ENCODE results near the gene CT45A9. TPM values are rescaled to one million over a fixed set of nuclear protein-coding genes. Genes with fewer than 3 reads are reported as not detected.
"Not testable (repeated sequence)": the region's sequence is repeated elsewhere in the genome, so short reads cannot be mapped to it uniquely, and the experiment has no call there.

The CT45A9 gene, protein sequence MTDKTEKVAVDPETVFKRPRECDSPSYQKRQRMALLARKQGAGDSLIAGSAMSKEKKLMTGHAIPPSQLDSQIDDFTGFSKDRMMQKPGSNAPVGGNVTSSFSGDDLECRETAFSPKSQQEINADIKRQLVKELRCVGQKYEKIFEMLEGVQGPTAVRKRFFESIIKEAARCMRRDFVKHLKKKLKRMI
- not detected for total RNA-seq

DNA sequence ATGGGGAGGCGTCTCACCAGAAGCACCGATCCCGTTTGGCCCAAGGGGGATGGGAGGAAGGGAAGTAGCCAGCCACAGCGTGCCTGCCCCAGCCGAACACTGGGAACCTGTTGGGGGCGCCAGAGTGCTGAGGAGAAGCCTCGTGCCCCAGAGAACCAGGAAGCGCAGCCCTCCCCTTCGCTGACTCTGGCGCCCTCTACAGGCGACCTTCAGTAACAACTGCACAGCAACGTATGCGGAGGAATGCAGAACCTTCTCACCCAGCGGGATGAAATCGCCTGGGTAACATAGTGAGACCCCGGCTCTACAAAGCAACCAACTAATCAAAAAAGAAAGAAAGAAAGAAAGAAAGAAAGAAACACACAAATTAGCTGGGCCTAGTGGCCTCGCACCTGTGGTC lies at the start of gene CT45A9:
TSS of gene CT45A9 (minus strand) at position 101 of the 400 bp plus-strand sequence. CDS start 3,751 bp downstream, outside the sequence.
- DNase-seq (ENCODE audit: low spot score), result not testable (repeated sequence)

DNA sequence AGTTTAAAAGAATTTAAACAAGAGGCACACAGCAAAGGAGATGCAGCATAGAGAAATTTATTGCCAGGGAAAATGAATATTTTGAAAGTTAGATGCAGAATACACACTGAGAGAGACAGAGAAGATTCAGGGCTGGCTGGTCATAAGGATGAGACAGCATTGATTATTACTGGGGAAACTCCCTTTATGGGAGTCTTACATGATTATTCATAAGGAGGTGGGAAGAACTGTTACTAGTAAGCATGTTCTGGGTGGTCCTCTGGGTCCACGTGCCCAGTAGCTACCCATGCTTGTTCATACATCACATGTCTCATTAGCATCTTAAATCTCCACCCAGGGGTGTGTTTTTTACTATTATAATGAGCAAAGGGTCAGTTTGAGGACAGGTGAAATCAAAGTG lies 48.9 kb upstream of the CT45A9 start:
- DNase-seq (ENCODE audit: low spot score), result not testable (repeated sequence)

DNA sequence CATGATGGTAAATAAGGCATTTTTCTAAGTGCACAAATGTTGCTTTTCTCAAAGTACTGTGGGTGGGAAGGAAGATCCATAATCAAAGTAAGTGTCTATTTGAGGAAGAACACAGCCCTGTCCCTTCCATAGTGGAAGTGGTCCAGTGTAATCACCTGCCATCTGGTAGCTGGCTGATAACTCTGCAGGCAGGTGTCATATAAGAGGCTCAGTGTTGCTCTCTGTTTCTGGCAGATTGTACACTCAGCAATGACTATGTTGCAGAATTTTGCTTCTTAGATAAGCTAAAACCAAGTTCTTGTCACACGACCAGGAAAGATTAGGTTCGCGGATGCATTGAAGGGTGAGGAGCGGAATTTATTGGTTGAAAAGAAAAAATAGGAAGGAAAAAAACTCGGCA lies 42.8 kb upstream of the CT45A9 start:
- DNase-seq (ENCODE audit: low spot score), result no peak

DNA sequence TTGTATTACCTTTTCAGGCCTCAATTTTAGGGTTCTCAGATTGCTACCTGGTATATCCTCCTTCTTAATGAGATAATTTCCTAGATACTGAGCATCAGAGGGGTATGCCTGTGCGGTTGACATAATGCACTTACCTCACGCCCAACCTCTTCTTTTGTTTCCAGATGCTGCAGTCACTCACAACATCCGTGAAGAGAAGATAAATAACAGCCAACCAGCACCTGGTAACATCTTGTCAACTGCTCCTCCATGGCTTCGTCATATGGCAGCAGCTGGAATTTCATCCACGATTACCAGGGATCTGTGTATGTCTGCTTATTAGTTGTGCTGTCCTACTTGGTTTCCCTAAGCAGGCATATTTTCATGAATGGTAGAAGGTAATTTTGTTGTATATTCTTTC lies 38.6 kb upstream of the CT45A9 start:
- DNase-seq (ENCODE audit: low spot score), result no peak

DNA sequence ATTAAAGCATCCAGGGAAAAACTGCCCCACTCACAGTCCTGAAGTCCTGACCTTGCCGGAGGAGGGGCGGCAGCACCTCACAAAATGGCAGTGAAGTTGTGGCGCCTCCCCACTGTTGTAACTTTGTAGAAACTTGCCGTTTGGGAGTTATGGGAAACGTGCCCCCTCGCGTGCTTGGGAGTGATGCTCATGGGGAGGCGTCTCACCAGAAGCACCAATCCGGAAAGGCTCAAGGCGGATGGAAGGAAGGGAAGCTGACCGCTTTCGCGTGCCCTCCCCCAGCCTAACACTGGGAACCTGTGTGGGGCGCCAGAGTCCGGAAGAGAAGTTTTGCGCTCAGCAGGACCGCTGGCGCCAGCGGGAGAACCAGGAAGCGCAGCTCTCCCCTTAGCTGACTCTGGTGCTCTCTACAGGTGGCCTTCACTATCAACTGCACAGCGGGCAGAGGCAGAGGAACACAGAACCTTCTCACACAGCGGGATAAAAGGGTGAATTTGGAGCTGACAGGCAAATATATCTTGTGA lies 21.7 kb upstream of the CT45A9 start, which contains the start of the genes CT45A10 and SAGE1:
TSS of gene CT45A10 (minus strand) at position 151 of the 524 bp plus-strand sequence. CDS start 8,100 bp downstream, outside the sequence.
TSS of gene SAGE1 (plus strand) at position 423 of the 524 bp plus-strand sequence. CDS start 2,527 bp downstream, outside the sequence.
- no peak for DNase-seq (ENCODE audit: low spot score)

DNA sequence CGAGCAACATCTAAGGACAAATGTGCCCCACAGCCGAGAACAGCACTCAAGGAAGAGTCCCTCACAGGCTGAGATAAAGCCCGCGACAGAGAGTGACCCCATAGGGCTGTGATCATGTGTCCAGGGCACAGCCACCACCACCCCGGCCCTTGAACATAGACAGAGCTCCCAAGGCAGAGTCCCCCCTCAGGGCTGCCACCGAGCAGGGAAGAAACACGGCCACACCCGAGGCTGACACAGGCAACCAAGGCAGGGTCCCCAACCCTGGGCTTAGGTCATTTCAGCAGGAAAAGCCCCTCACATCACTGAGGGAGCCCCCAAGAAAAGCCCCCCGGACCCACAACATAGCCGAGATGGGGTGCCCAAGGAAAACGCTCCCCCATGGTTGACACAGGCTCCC lies 21.2 kb upstream of the CT45A9 start:
- DNase-seq (ENCODE audit: low spot score), result no peak

DNA sequence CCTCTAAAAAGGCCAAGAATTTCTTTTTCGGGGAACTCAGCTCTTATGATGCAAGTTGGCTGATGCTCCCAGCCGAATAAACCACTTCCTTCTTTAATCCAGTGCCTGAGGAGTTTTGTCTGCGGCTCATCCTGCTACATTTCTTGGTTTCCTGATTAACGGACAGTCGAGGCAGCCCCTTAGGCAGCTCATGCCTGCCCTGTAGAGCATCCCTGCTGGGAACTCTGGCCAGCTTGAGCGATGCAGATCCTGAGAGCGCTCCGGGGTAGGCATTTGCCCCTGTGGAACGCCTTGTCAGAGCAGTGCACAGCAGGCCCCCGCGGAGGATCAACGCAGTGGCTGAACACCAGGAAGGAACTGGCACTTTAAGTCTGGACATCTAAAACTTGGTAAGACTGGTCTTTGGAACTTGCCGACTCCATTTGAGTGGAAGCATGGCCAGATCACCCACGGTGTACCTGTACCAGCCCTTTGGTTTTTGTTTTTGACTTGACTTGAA lies 18.5 kb upstream of the CT45A9 start:
- no peak for DNase-seq (ENCODE audit: low spot score)

DNA sequence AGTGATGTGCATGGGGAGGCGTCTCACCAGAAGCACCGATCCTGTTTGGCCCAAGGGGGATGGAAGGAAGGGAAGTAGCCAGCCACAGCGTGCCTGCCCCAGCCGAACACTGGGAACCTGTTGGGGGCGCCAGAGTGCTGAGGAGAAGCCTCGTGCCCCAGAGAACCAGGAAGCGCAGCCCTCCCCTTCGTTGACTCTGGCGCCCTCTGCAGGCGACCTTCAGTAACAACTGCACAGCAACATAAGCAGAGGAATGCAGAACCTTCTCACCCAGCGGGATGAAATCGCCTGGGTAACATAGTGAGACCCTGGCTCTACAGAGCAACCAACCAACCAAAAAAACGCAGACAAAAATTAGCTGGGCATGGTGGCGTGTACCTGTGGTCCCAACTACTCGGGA lies 17.4 kb upstream of the CT45A9 start:
- not testable (repeated sequence) for DNase-seq (ENCODE audit: low spot score)

DNA sequence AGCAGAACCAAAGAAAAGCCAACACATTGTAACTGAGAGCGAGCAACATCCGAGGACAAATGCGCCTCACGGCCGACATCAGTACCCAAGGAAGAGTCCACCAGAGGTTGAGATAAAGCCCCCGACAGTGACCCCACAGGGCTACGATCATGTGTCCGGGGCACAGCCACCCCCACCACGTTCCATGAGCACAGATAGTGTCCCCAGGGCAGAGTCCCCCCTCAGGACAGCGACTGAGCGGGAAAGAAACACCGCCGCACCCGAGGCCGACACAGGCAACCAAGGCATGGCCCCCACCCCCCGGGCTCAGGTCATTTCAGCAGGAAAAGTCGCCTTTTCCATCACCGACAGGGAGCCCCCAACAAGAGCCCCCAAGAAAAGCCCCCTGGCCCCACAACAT lies 16.6 kb upstream of the CT45A9 start:
- DNase-seq (ENCODE audit: low spot score), result not testable (repeated sequence)

DNA sequence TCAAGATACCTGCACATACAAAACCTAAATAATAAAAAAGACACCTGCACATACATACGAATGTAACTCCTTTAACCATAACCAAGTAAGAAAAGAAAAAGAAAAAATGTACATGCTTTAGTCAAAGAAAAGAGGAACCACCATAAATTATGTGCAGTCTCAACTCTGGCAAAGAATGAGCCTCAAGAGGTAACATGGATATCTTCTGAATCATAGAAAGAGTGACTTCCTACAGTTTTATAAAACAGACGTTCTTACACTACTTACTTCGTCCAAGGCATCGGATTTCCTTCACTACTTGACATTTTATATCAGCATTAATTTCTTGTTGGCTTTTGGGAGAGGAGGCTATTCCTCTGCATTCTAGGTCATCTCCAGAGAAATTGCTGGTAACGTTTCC lies 11.1 kb upstream of the CT45A9 start:
- not testable (repeated sequence) for DNase-seq (ENCODE audit: low spot score)

DNA sequence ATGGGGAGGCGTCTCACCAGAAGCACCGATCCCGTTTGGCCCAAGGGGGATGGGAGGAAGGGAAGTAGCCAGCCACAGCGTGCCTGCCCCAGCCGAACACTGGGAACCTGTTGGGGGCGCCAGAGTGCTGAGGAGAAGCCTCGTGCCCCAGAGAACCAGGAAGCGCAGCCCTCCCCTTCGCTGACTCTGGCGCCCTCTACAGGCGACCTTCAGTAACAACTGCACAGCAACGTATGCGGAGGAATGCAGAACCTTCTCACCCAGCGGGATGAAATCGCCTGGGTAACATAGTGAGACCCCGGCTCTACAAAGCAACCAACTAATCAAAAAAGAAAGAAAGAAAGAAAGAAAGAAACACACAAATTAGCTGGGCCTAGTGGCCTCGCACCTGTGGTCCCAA lies 17.2 kb downstream of the CT45A9 start, which contains the start of gene CT45A8:
TSS of gene CT45A8 (minus strand) at position 101 of the 400 bp plus-strand sequence. CDS start 3,755 bp downstream, outside the sequence.
- DNase-seq (ENCODE audit: low spot score), result not testable (repeated sequence)

DNA sequence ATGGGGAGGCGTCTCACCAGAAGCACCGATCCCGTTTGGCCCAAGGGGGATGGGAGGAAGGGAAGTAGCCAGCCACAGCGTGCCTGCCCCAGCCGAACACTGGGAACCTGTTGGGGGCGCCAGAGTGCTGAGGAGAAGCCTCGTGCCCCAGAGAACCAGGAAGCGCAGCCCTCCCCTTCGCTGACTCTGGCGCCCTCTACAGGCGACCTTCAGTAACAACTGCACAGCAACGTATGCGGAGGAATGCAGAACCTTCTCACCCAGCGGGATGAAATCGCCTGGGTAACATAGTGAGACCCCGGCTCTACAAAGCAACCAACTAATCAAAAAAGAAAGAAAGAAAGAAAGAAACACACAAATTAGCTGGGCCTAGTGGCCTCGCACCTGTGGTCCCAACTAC lies 34.4 kb downstream of the CT45A9 start, which contains the start of gene CT45A7:
TSS of gene CT45A7 (minus strand) at position 101 of the 400 bp plus-strand sequence. CDS start 3,747 bp downstream, outside the sequence.
- DNase-seq (ENCODE audit: low spot score), result not testable (repeated sequence)

DNA sequence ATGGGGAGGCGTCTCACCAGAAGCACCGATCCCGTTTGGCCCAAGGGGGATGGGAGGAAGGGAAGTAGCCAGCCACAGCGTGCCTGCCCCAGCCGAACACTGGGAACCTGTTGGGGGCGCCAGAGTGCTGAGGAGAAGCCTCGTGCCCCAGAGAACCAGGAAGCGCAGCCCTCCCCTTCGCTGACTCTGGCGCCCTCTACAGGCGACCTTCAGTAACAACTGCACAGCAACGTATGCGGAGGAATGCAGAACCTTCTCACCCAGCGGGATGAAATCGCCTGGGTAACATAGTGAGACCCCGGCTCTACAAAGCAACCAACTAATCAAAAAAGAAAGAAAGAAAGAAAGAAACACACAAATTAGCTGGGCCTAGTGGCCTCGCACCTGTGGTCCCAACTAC lies 51.7 kb downstream of the CT45A9 start, which contains the start of gene CT45A2:
TSS of gene CT45A2 (minus strand) at position 101 of the 400 bp plus-strand sequence. CDS start 3,747 bp downstream, outside the sequence.
- DNase-seq (ENCODE audit: low spot score), result not testable (repeated sequence)

Other genes with a start within 250 kb of the CT45A9 start
- gene CT45A1, start 158.2 kb downstream of the CT45A9 start, total RNA-seq, result not detected
- gene CT45A3, start 103.6 kb downstream of the CT45A9 start, total RNA-seq, result not detected
- gene CT45A5, start 86.3 kb downstream of the CT45A9 start, total RNA-seq, result not detected
- not detected for gene CT45A6, start 69.0 kb downstream of the CT45A9 start, total RNA-seq
- gene CT45A2, start 51.8 kb downstream of the CT45A9 start, total RNA-seq, result not detected
- gene CT45A7, start 34.5 kb downstream of the CT45A9 start, total RNA-seq, result not detected
- not detected for gene CT45A8, start 17.3 kb downstream of the CT45A9 start, total RNA-seq
- gene CT45A10, start 21.6 kb upstream of the CT45A9 start, total RNA-seq, result not detected
- not detected for gene SAGE1, start 21.9 kb upstream of the CT45A9 start, total RNA-seq
- 28.1 TPM for gene MMGT1, start 102.2 kb upstream of the CT45A9 start, total RNA-seq
- gene SLC9A6, start 113.6 kb upstream of the CT45A9 start, total RNA-seq, result 13.3 TPM

Measured in mucosa of gallbladder (tissue), 1 donor.